SKM-1 (cell line): ENCODE measurements around the gene CD1D.
"Not testable (repeated sequence)": the region's sequence is repeated elsewhere in the genome, so short reads cannot be mapped to it uniquely, and the experiment has no call there.

Experiments
- DNase-seq: peaks from one replicate; lab custom pipeline; 2025; ENCODE audit not compliant: unreplicated experiment; lab: John Stamatoyannopoulos, UW

CD1D gene

GRCh38 chr1:158175915-158176314 is 4.8 kb upstream of the CD1D start:
- not testable (repeated sequence) for DNase-seq

GRCh38 chr1:158176399-158176798 is 4.3 kb upstream of the CD1D start:
- DNase-seq: no peak

GRCh38 chr1:158176849-158177699 is 3.6 kb upstream of the CD1D start:
- not testable (repeated sequence) for DNase-seq

- no peak for DNase-seq
Observed at GRCh38 chr1:158177700-158178450, 2.8 kb upstream of the CD1D start.

GRCh38 chr1:158179301-158180041 is 1.2 kb upstream of the CD1D start:
- peak; percentile 90 for DNase-seq

- DNase-seq: no peak
Observed at GRCh38 chr1:158181577-158181922, 855 bp downstream of the CD1D start.

GRCh38 chr1:158185770-158186169 is 5.1 kb downstream of the CD1D start:
- DNase-seq: peak; percentile 92

- DNase-seq: no peak
Observed at GRCh38 chr1:158186180-158186579, 5.5 kb downstream of the CD1D start.

GRCh38 chr1:158188611-158189010 is 7.9 kb downstream of the CD1D start:
- no peak for DNase-seq

- DNase-seq: no peak
Observed at GRCh38 chr1:158189624-158190023, 8.9 kb downstream of the CD1D start.

- DNase-seq: no peak
Observed at GRCh38 chr1:158191299-158191698, 10.6 kb downstream of the CD1D start.

- no peak for DNase-seq
Observed at GRCh38 chr1:158196461-158196860, 15.8 kb downstream of the CD1D start.

- DNase-seq: no peak
Observed at GRCh38 chr1:158199849-158200248, 19.2 kb downstream of the CD1D start.

GRCh38 chr1:158200527-158200926 is 19.8 kb downstream of the CD1D start:
- DNase-seq: no peak

- DNase-seq: peak; percentile 58
Observed at GRCh38 chr1:158203693-158204457, 23.2 kb downstream of the CD1D start.

GRCh38 chr1:158204458-158204827 is 23.7 kb downstream of the CD1D start:
- no peak for DNase-seq

- no peak for DNase-seq
Observed at GRCh38 chr1:158208586-158209116, 28.0 kb downstream of the CD1D start.

GRCh38 chr1:158212320-158212719 is 31.6 kb downstream of the CD1D start:
- DNase-seq: no peak

- not testable (repeated sequence) for DNase-seq
Observed at GRCh38 chr1:158223445-158223844, 42.8 kb downstream of the CD1D start.

- no peak for DNase-seq
Observed at GRCh38 chr1:158227904-158228623, 47.4 kb downstream of the CD1D start.
